ENCODE results near the gene UBTD2. TPM values are rescaled to one million over a fixed set of nuclear protein-coding genes. Genes with fewer than 3 reads are reported as not detected.

The UBTD2 gene
- total and polyA plus RNA-seq, 2 donors (not counting 1 experiment from before 2014, with no cell fraction given), result 1.4 to 9.2 TPM

GRCh38 chr5:172245046-172245445 lies 38.5 kb downstream of the UBTD2 start:
- Histone ChIP-seq H3K9me3 (ENCODE audit: control extremely low read depth in 1 of 3, control insufficient read depth in 2 of 3, insufficient read depth in 1 of 3, low read length in 2 of 3) (peaks cover 0 to 13% (median 0%) of the 10 kb centered on the region in 3 donors), H2AFZ (ENCODE audit: insufficient read depth, low read depth, low read length, poor library complexity, severe bottlenecking) (no peak overlapping the region), H4K20me1 (ENCODE audit: control insufficient read depth, insufficient read depth, low read length, poor library complexity, severe bottlenecking) (peaks cover 4% of the 10 kb centered on the region), H3K27ac (ENCODE audit: low read length in 2 of 2) (no peak overlapping the region), H3K4me3 (ENCODE audit: control extremely low read depth in 1 of 5, extremely low read depth in 1 of 5, insufficient read depth in 1 of 5, low read depth in 2 of 5, low read length in 4 of 5) (no peak overlapping the region), H3K9ac (ENCODE audit: low read length) (no peak overlapping the region), H3K36me3 (replicated peaks in 1 of 2; ENCODE audit: control extremely low read depth in 1 of 2, control insufficient read depth in 1 of 2, extremely low read depth in 1 of 2, insufficient read depth in 2 of 2, low read length in 1 of 2) (no peaks in the 10 kb centered on the region), H3K4me1 (ENCODE audit: control insufficient read depth in 2 of 2, insufficient read depth in 2 of 2, low read length in 2 of 2) (no peaks in the 10 kb centered on the region), H3K79me2 (ENCODE audit: control insufficient read depth, insufficient read depth, low read length) (peaks cover 48% of the 10 kb centered on the region), H3K27me3 (replicated peaks in 1 of 4; ENCODE audit: control extremely low read depth in 1 of 4, control insufficient read depth in 3 of 4, insufficient read depth in 4 of 4, low read length in 3 of 4) (no peaks in the 10 kb centered on the region), H3K4me2 (replicated peaks; ENCODE audit: low read depth, low read length, poor library complexity, severe bottlenecking) (no peak overlapping the region)
- 100% methylated on average over 1 of the region's 2 CpGs for WGBS (ENCODE audit: insufficient coverage)
- POLR2A ChIA-PET, result no interaction called here
- H3K27ac Mint-ChIP-seq, result no peak overlapping the region
- H3K9me3 Mint-ChIP-seq (ENCODE audit: insufficient read depth), result peaks cover 6% of the 10 kb centered on the region
- no peak for DNase-seq
- CTCF ChIA-PET, result no interaction called here
- H3K4me3 Mint-ChIP-seq, result no peak overlapping the region
- TF ChIP-seq EZH2 (IDR thresholded peaks at IDR 0.05; ENCODE audit: borderline replicate concordance, insufficient read depth, low read depth, low read length, poor library complexity, severe bottlenecking), result no peak
- TF ChIP-seq, protein P1, sequence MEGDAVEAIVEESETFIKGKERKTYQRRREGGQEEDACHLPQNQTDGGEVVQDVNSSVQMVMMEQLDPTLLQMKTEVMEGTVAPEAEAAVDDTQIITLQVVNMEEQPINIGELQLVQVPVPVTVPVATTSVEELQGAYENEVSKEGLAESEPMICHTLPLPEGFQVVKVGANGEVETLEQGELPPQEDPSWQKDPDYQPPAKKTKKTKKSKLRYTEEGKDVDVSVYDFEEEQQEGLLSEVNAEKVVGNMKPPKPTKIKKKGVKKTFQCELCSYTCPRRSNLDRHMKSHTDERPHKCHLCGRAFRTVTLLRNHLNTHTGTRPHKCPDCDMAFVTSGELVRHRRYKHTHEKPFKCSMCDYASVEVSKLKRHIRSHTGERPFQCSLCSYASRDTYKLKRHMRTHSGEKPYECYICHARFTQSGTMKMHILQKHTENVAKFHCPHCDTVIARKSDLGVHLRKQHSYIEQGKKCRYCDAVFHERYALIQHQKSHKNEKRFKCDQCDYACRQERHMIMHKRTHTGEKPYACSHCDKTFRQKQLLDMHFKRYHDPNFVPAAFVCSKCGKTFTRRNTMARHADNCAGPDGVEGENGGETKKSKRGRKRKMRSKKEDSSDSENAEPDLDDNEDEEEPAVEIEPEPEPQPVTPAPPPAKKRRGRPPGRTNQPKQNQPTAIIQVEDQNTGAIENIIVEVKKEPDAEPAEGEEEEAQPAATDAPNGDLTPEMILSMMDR (IDR thresholded peaks at IDR 0.05), result no peak
- intact Hi-C loops (cut with micrococcal nuclease), result no loop called here
- peaks cover 2% of the 10 kb centered on the region for H3K4me1 Mint-ChIP-seq
- ATAC-seq (ENCODE audit: low read depth), result no peak
- H3K27me3 Mint-ChIP-seq, result no peaks in the 10 kb centered on the region

- Histone ChIP-seq H3K9ac (ENCODE audit: low read length) (no peak overlapping the region), H3K4me1 (ENCODE audit: control insufficient read depth in 2 of 2, insufficient read depth in 2 of 2, low read length in 2 of 2) (no peaks in the 10 kb centered on the region), H3K4me2 (replicated peaks; ENCODE audit: low read depth, low read length, poor library complexity, severe bottlenecking) (no peak overlapping the region), H3K36me3 (replicated peaks in 1 of 2; ENCODE audit: control extremely low read depth in 1 of 2, control insufficient read depth in 1 of 2, extremely low read depth in 1 of 2, insufficient read depth in 2 of 2, low read length in 1 of 2) (no peaks in the 10 kb centered on the region), H3K27me3 (replicated peaks in 1 of 4; ENCODE audit: control extremely low read depth in 1 of 4, control insufficient read depth in 3 of 4, insufficient read depth in 4 of 4, low read length in 3 of 4) (no peaks in the 10 kb centered on the region), H3K79me2 (ENCODE audit: control insufficient read depth, insufficient read depth, low read length) (peaks cover 44% of the 10 kb centered on the region), H4K20me1 (ENCODE audit: control insufficient read depth, insufficient read depth, low read length, poor library complexity, severe bottlenecking) (peaks cover 4% of the 10 kb centered on the region), H2AFZ (ENCODE audit: insufficient read depth, low read depth, low read length, poor library complexity, severe bottlenecking) (no peak overlapping the region), H3K27ac (ENCODE audit: low read length in 2 of 2) (no peak overlapping the region), H3K4me3 (ENCODE audit: control extremely low read depth in 1 of 5, extremely low read depth in 1 of 5, insufficient read depth in 1 of 5, low read depth in 2 of 5, low read length in 4 of 5) (no peak overlapping the region), H3K9me3 (ENCODE audit: control extremely low read depth in 1 of 3, control insufficient read depth in 2 of 3, insufficient read depth in 1 of 3, low read length in 2 of 3) (peaks cover 0 to under 1% (median 0%) of the 10 kb centered on the region in 3 donors)
- CTCF ChIA-PET, result no interaction called here
- intact Hi-C loops (cut with micrococcal nuclease), result no loop called here
- Mint-ChIP-seq H3K9me3 (ENCODE audit: insufficient read depth) (peaks cover 6% of the 10 kb centered on the region), H3K4me3 (no peak overlapping the region), H3K27me3 (no peaks in the 10 kb centered on the region), H3K27ac (no peak overlapping the region), H3K4me1 (peaks cover 2% of the 10 kb centered on the region)
- DNase-seq (no peak), ATAC-seq (ENCODE audit: low read depth) (no peak)
- TF ChIP-seq, protein P1 (IDR thresholded peaks at IDR 0.05), result no peak
- TF ChIP-seq EZH2 (IDR thresholded peaks at IDR 0.05; ENCODE audit: borderline replicate concordance, insufficient read depth, low read depth, low read length, poor library complexity, severe bottlenecking), result no peak
- POLR2A ChIA-PET, result interaction anchor here (0.7 kb wide), 1 partner anchor 25 kb away, joined by 4 read pairs; no protein-coding TSS in a partner anchor
- no CpG with 5 or more reads among the region's 3 CpGs for WGBS (ENCODE audit: insufficient coverage)
These were observed 40.3 kb downstream of the UBTD2 start for GRCh38 chr5:172243302-172243701.

Measured in B cell (primary cell).